Activated CD4-positive, alpha-beta memory T cell treated with anti-CD3 and anti-CD28 coated beads, Interleukin-2, amount 10 ng/mL, durations not matched to agents 7 days and 5 days (primary cell): ENCODE measurements around the gene MAN2A1. TPM values are rescaled to one million over a fixed set of nuclear protein-coding genes. Genes with fewer than 3 reads are reported as not detected.

Experiments used
- CTCF ChIA-PET: fragments of 350-600 bp; sonication (Branson Sonifier 250); formaldehyde crosslinking; loops from one replicate; lab custom pipeline; 2021; ENCODE audit warnings: antibody characterized with exemption, inconsistent platforms; lab: Charles Lee
- POLR2A ChIA-PET: fragments of 350-600 bp; sonication (Branson Sonifier 250); formaldehyde crosslinking; loops from one replicate; lab custom pipeline; 2021; ENCODE audit warnings: antibody characterized with exemption; lab: Charles Lee
- DNase-seq: peaks from one replicate; pipeline ENCODE4 v3.0.0-alpha.2; 2020
- H3K27ac Mint-ChIP-seq: one replicate; pipeline ENCODE4 v1.8.0; 2021; ENCODE audit warnings: mild to moderate bottlenecking, mixed read lengths
- H3K27me3 Mint-ChIP-seq: one replicate; pipeline ENCODE4 v1.8.0; 2021; ENCODE audit warnings: mixed read lengths
- H3K36me3 Mint-ChIP-seq: one replicate; pipeline ENCODE4 v1.8.0; 2021; ENCODE audit warnings: low read depth, mixed read lengths
- H3K4me1 Mint-ChIP-seq: one replicate; pipeline ENCODE4 v1.8.0; 2021; ENCODE audit warnings: mixed read lengths
- H3K4me3 Mint-ChIP-seq: one replicate; pipeline ENCODE4 v1.8.0; 2021; ENCODE audit warnings: mild to moderate bottlenecking, mixed read lengths
- H3K9me3 Mint-ChIP-seq: one replicate; pipeline ENCODE4 v1.8.0; 2021; ENCODE audit warnings: mixed read lengths
- total RNA-seq, 2 experiments: library from RNA; stranded (reverse); gene quantifications; one replicate each; pipeline ENCODE4 v1.2.3, GENCODE V29; 2021

Gene MAN2A1
- total RNA-seq, 2 experiments from 2014 or later, result 32.6 to 33.5 TPM

- Mint-ChIP-seq H3K36me3 (peaks cover 64% of the 10 kb centered on the region), H3K27ac (no peak overlapping the region), H3K4me3 (no peak overlapping the region), H3K27me3 (no peaks in the 10 kb centered on the region), H3K4me1 (peaks cover 42% of the 10 kb centered on the region), H3K9me3 (no peaks in the 10 kb centered on the region)
- CTCF ChIA-PET, result interaction anchor here (1.2 to 1.6 kb wide), 2 partner anchors 9 to 40 kb away, joined by 3 read pairs; no protein-coding TSS in a partner anchor
- DNase-seq, result no peak
- POLR2A ChIA-PET, result no interaction called here
Measured at GRCh38 chr5:109852371-109853155, 162.8 kb downstream of the MAN2A1 start.

DNA sequence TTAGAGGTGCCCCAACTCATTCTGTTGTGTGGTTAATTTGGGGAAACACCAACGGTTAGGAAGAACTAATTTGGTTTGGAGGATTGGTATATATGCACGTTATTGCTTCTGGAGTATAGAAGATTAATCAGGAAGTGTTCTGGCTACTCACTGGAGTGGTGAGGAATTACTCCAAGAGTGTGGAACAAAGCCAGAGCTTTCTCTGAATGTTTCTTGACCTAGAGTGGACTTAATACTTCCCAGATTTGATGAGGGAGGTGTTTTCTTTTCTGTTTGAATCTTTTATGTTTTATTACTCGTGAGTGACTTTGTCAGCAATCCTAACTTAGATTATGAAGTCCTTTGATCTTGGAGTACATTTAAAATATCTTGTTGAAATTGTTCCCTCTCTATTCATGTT lies 163.7 kb downstream of the MAN2A1 start:
- Mint-ChIP-seq H3K9me3 (no peaks in the 10 kb centered on the region), H3K27me3 (no peaks in the 10 kb centered on the region), H3K4me3 (no peak overlapping the region), H3K27ac (no peak overlapping the region), H3K36me3 (peaks cover 62% of the 10 kb centered on the region), H3K4me1 (peaks cover 47% of the 10 kb centered on the region)
- ChIA-PET POLR2A (no interaction called here), CTCF (no interaction called here)
- no peak for DNase-seq

DNA sequence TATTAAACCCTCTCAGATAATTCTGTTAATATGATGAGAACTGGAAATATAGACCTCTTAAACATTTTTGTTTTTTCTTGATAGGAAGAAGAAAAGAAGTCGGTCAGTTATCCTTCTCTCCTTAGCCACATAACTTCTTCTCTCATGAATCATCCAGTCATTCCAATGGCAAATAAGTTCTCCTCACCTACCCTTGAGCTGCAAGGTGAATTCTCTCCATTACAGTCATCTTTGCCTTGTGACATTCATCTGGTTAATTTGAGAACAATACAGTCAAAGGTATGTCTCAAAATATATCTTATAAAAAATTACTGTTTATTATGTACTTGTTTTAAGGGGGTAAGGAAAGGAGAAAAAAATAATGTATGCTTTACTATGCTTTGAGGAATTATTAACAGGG lies 165.3 kb downstream of the MAN2A1 start:
- POLR2A ChIA-PET, result no interaction called here
- Mint-ChIP-seq H3K4me1 (peaks cover 36% of the 10 kb centered on the region), H3K36me3 (peaks cover 56% of the 10 kb centered on the region), H3K4me3 (no peak overlapping the region), H3K9me3 (no peaks in the 10 kb centered on the region), H3K27ac (no peak overlapping the region), H3K27me3 (no peaks in the 10 kb centered on the region)
- DNase-seq, result no peak
- CTCF ChIA-PET, result no interaction called here

DNA sequence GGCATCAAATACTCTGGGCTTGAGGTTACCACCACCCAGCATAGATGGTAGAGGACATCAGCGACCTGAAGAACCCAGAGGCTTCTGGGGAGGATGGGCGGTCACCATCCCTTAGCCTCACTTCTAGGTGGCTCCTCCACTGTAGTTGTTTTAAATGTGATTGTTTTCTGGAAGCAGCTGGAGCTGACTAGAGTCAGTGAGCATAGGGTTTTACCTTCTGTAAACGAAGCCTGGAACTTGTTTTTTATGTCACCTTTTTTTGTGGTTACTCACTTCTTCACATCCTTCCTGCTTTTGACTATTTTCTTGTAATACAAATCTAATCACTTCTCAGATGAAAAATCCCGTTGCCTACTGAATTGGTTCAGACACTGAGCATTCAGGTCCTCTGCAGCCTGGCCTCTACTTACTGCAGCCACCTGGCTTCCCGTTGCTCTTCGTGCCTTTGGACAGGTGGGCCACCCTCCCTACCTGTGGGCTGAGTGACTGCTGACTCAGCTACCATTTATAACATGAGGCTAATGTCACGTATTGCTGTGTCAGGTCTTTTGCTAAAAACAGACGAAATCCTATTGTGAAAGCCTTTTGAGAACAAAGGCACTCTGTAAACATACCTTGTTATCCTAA lies 167.8 kb downstream of the MAN2A1 start:
- Mint-ChIP-seq H3K9me3 (no peaks in the 10 kb centered on the region), H3K27me3 (no peaks in the 10 kb centered on the region), H3K4me1 (peaks cover 33% of the 10 kb centered on the region), H3K36me3 (peaks cover 52% of the 10 kb centered on the region), H3K27ac (peak overlapping the region; percentile 70), H3K4me3 (no peak overlapping the region)
- DNase-seq, result peak; percentile 26
- ChIA-PET POLR2A (interaction anchor here (1.2 to 3.2 kb wide), 4 partner anchors 13 to 168 kb away, joined by 3 to 18 read pairs (median 3); partner anchors contain the start of gene MAN2A1), CTCF (no interaction called here)

DNA sequence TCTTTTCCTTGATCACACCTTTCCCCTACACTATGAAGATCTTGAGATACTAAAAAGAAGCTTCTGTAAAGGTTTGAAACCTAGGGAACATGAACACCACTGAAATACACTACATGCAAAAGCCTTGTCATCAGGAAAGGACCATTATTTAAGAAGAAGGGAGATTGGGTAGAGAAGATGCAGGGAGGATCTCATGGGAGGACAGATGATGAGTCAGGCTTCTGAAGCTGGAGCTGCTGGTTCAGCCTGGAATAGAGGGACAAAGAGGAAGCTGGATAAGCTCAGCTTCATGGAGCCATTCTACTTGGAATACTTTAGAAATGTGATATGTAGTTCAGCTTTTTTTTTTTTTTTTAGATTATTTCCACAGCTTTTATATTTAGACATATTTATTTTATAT lies 169.8 kb downstream of the MAN2A1 start:
- peaks cover 46% of the 10 kb centered on the region for H3K4me1 Mint-ChIP-seq
- CTCF ChIA-PET, result interaction anchor here (0.9 kb wide), 1 partner anchor 118 kb away, joined by 3 read pairs; no protein-coding TSS in a partner anchor
- no peak overlapping the region for H3K27ac Mint-ChIP-seq

DNA sequence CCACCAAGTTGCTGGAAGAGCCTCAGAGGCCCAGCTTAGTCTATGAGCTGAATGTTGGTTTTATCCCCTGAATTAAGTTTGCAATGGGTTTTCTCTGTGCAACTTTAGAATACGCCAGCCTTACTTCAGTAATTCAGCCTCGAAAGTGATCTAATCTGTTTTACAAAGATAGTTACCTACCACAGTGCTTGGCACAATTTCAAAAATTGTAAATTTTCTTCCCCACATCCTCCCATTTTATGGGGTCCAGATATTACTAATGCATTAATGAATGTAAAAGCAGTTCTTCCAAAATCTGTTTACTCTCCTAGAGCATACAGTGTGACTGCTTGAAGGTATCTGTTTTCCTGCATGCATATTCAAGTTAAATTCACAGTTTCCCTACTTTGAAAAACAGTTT lies 172.6 kb downstream of the MAN2A1 start:
- DNase-seq, result no peak
- no peak overlapping the region for H3K27ac Mint-ChIP-seq
- H3K27me3 Mint-ChIP-seq, result no peaks in the 10 kb centered on the region
- ChIA-PET POLR2A (no interaction called here), CTCF (no interaction called here)
- H3K4me3 Mint-ChIP-seq, result no peak overlapping the region
- peaks cover 66% of the 10 kb centered on the region for H3K36me3 Mint-ChIP-seq
- no peaks in the 10 kb centered on the region for H3K9me3 Mint-ChIP-seq
- peaks cover 39% of the 10 kb centered on the region for H3K4me1 Mint-ChIP-seq

More for the DNA sequence above, 169.8 kb downstream of the MAN2A1 start:
- Mint-ChIP-seq H3K36me3 (peaks cover 62% of the 10 kb centered on the region), H3K9me3 (no peaks in the 10 kb centered on the region), H3K4me3 (no peak overlapping the region), H3K27me3 (no peaks in the 10 kb centered on the region)
- POLR2A ChIA-PET, result interaction anchor here (3.2 kb wide), 1 partner anchor 170 kb away, joined by 18 read pairs; the partner anchor contains the start of gene MAN2A1
- no peak for DNase-seq

GRCh38 chr5:109863752-109864151 lies 174.0 kb downstream of the MAN2A1 start:
- Mint-ChIP-seq H3K27ac (no peak overlapping the region), H3K27me3 (no peaks in the 10 kb centered on the region), H3K36me3 (peaks cover 67% of the 10 kb centered on the region), H3K4me1 (peaks cover 29% of the 10 kb centered on the region), H3K9me3 (no peaks in the 10 kb centered on the region), H3K4me3 (no peak overlapping the region)
- DNase-seq, result no peak
- CTCF ChIA-PET, result no interaction called here
- POLR2A ChIA-PET, result no interaction called here

DNA sequence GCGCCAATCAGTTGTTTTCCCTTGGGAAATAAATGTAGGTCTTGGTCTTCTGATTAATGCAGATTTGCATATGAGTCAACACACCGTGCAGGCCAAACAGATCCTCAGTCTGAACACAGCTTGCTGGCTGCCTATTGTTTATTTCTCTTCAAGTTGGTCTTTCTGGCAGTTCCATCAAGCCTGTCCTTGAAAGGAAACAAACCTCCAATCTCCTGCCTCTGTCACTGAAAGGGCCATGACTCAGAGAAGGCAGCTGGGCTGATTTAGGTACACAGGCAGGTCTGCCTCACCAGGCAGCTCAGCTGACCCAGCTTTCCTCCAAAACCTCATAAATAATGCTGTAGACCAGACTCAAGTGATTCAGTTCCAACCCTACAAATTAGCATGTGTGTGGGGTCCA lies 175.9 kb downstream of the MAN2A1 start:
- CTCF ChIA-PET, result no interaction called here

GRCh38 chr5:109866051-109866450 lies 176.3 kb downstream of the MAN2A1 start:
- H3K36me3 Mint-ChIP-seq, result peaks cover 59% of the 10 kb centered on the region
- H3K9me3 Mint-ChIP-seq, result no peaks in the 10 kb centered on the region
- no peaks in the 10 kb centered on the region for H3K27me3 Mint-ChIP-seq
- H3K4me1 Mint-ChIP-seq, result peaks cover 33% of the 10 kb centered on the region
- POLR2A ChIA-PET, result no interaction called here
- CTCF ChIA-PET, result no interaction called here
- DNase-seq, result no peak
- no peak overlapping the region for H3K27ac Mint-ChIP-seq
- H3K4me3 Mint-ChIP-seq, result no peak overlapping the region

More for the DNA sequence above, 175.9 kb downstream of the MAN2A1 start:
- DNase-seq, result no peak
- H3K27ac Mint-ChIP-seq, result no peak overlapping the region
- H3K27me3 Mint-ChIP-seq, result no peaks in the 10 kb centered on the region
- no peak overlapping the region for H3K4me3 Mint-ChIP-seq
- H3K9me3 Mint-ChIP-seq, result no peaks in the 10 kb centered on the region
- POLR2A ChIA-PET, result no interaction called here
- peaks cover 59% of the 10 kb centered on the region for H3K36me3 Mint-ChIP-seq
- H3K4me1 Mint-ChIP-seq, result peaks cover 33% of the 10 kb centered on the region

DNA sequence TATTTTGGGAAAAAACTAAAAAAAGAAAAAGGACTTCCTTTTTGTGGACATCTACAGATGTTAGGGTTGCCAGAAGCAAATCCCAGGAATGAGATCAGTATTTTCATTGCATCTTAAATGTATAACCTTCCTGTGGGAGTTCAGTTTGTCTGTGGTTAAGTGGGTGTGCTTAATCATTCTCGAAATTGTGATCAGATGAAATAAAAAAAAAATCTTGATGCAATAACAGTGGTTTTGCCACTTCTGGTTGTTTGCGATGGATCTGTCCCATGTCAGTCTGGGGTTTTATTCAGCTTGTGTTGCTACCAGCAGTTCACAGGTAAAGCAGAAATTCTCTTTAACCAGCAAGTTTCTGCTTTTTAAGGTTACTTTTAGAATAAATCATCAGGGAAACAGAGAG lies 179.0 kb downstream of the MAN2A1 start:
- POLR2A ChIA-PET, result no interaction called here
- no peak for DNase-seq
- Mint-ChIP-seq H3K4me3 (no peak overlapping the region), H3K4me1 (peaks cover 18% of the 10 kb centered on the region), H3K9me3 (no peaks in the 10 kb centered on the region), H3K27ac (no peak overlapping the region), H3K36me3 (peaks cover 44% of the 10 kb centered on the region), H3K27me3 (no peaks in the 10 kb centered on the region)
- CTCF ChIA-PET, result no interaction called here

DNA sequence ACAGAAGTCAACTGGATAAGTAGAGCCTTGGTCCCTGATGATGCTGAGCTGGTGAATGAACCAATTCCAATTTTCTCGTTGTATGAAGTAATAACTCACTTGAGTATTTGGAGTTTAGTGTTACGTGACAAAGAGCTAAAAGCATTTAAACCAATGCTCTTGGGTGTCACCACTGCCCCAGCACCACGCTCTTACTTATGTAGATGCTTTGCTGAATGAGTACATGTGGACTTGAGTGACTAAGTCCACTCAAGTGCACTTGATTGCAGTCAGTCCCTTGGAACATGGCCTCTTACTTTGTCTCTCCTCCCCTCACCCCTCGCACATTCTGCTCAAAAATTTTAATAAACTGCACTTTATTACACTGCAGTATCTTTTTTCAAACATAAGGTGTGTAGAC lies 184.0 kb downstream of the MAN2A1 start:
- CTCF ChIA-PET, result no interaction called here
- Mint-ChIP-seq H3K4me3 (no peak overlapping the region), H3K27ac (no peak overlapping the region), H3K4me1 (peaks cover 21% of the 10 kb centered on the region), H3K36me3 (peaks cover 7% of the 10 kb centered on the region), H3K27me3 (no peaks in the 10 kb centered on the region), H3K9me3 (no peaks in the 10 kb centered on the region)
- DNase-seq, result no peak
- POLR2A ChIA-PET, result no interaction called here

GRCh38 chr5:109874108-109874507 lies 184.4 kb downstream of the MAN2A1 start:
- ChIA-PET CTCF (interaction anchor here (0.6 kb wide), 1 partner anchor 137 kb away, joined by 4 read pairs; no protein-coding TSS in a partner anchor), POLR2A (no interaction called here)
- H3K4me1 Mint-ChIP-seq, result peaks cover 17% of the 10 kb centered on the region
- H3K36me3 Mint-ChIP-seq, result peaks cover 3% of the 10 kb centered on the region
- no peak overlapping the region for H3K27ac Mint-ChIP-seq
- H3K27me3 Mint-ChIP-seq, result no peaks in the 10 kb centered on the region
- H3K4me3 Mint-ChIP-seq, result no peak overlapping the region
- no peak for DNase-seq
- no peaks in the 10 kb centered on the region for H3K9me3 Mint-ChIP-seq

- no peaks in the 10 kb centered on the region for H3K27me3 Mint-ChIP-seq
- CTCF ChIA-PET, result interaction anchor here (1.6 kb wide), 1 partner anchor 13 kb away, joined by 4 read pairs; no protein-coding TSS in a partner anchor
- no peaks in the 10 kb centered on the region for H3K36me3 Mint-ChIP-seq
- H3K27ac Mint-ChIP-seq, result no peak overlapping the region
- DNase-seq, result no peak
- POLR2A ChIA-PET, result no interaction called here
- H3K4me1 Mint-ChIP-seq, result peaks cover 14% of the 10 kb centered on the region
- H3K4me3 Mint-ChIP-seq, result no peak overlapping the region
- H3K9me3 Mint-ChIP-seq, result no peaks in the 10 kb centered on the region
Measured at GRCh38 chr5:109876030-109876725, 186.5 kb downstream of the MAN2A1 start.
